Endothelial cell of coronary artery (primary cell): ENCODE measurements around the gene FBXO17. TPM values are rescaled to one million over a fixed set of nuclear protein-coding genes. Genes with fewer than 3 reads are reported as not detected.

Experiments
- total RNA-seq: library from RNA; depleted of rRNA; stranded (reverse); fragments of >200 nt; gene quantifications from 2 replicates; pipeline ENCODE4 v1.2.3, GENCODE V29; 2014

The FBXO17 gene
- total RNA-seq = 14.8 and 17.7 TPM in 2 replicates

GRCh38 chr19:38975214-38975860 lies at the start of gene FBXO17:
FBXO17 (minus strand) TSS chr19:38975742; CDS start chr19:38950319, 25,423 bp downstream.

GRCh38 chr19:38930776-38931520 lies 44.6 kb downstream of the FBXO17 start, which contains the start of gene MRPS12:
MRPS12 (plus strand) TSS chr19:38930944; CDS start chr19:38931295, 351 bp downstream.

GRCh38 chr19:38929929-38930775 lies 45.4 kb downstream of the FBXO17 start, which contains the start of gene SARS2:
SARS2 (minus strand) TSS chr19:38930763; CDS start chr19:38930736, 27 bp downstream.

GRCh38 chr19:38899447-38900201 lies 75.9 kb downstream of the FBXO17 start, which contains the start of the genes NFKBIB and SIRT2:
NFKBIB (plus strand) TSS chr19:38899969; CDS start chr19:38900033, 64 bp downstream.
SIRT2 (minus strand) TSS chr19:38899618; CDS start chr19:38899521, 97 bp downstream.

Other genes starting within 250 kb of the FBXO17 start
- gene CAPN12, start 231.3 kb downstream of the FBXO17 start, total RNA-seq = not detected in 2 replicates
- not detected in 2 replicates for gene LGALS7, start 202.2 kb downstream of the FBXO17 start, total RNA-seq
- not detected in 2 replicates for gene LGALS7B, start 186.5 kb downstream of the FBXO17 start, total RNA-seq
- gene LGALS4, start 162.8 kb downstream of the FBXO17 start, total RNA-seq = 0.09 TPM in 1 of 2 replicates, not detected in the other
- gene ECH1, start 143.9 kb downstream of the FBXO17 start, total RNA-seq = 19.3 and 36.8 TPM in 2 replicates
- 239 and 308 TPM in 2 replicates for gene HNRNPL, start 125.8 kb downstream of the FBXO17 start, total RNA-seq
- 3.2 and 4.2 TPM in 2 replicates for gene RINL, start 97.5 kb downstream of the FBXO17 start, total RNA-seq
- gene SIRT2, start 76.1 kb downstream of the FBXO17 start, total RNA-seq = 43.9 and 44.0 TPM in 2 replicates
- gene NFKBIB, start 75.8 kb downstream of the FBXO17 start, total RNA-seq = 10.9 and 14.0 TPM in 2 replicates
- gene CCER2, start 63.6 kb downstream of the FBXO17 start, total RNA-seq = not detected in 2 replicates
- gene SARS2, start 45.0 kb downstream of the FBXO17 start, total RNA-seq = 13.9 and 15.0 TPM in 2 replicates
- 36.9 and 48.1 TPM in 2 replicates for gene MRPS12, start 44.8 kb downstream of the FBXO17 start, total RNA-seq
- gene FBXO27, start 56.8 kb upstream of the FBXO17 start, total RNA-seq = 0.54 and 0.94 TPM in 2 replicates
- not detected in 2 replicates for gene ACP7, start 108.6 kb upstream of the FBXO17 start, total RNA-seq
- 7.0 and 9.9 TPM in 2 replicates for gene PAK4, start 150.0 kb upstream of the FBXO17 start, total RNA-seq
- gene NCCRP1, start 221.2 kb upstream of the FBXO17 start, total RNA-seq = not detected in 2 replicates
- not detected in 2 replicates for gene SYCN, start 228.5 kb upstream of the FBXO17 start, total RNA-seq